K562 (cell line): ENCODE results near the gene FOLR2. TPM values are rescaled to one million over a fixed set of nuclear protein-coding genes. Genes with fewer than 3 reads are reported as not detected.

ENCODE experiments used
- ATAC-seq: fragments of 200-7000 bp; cut with Tn5 transposase; 3 replicates; pipeline ENCODE4 v1.9.1; 2020; ENCODE audit warnings: moderate library complexity
- BruUV-seq: library from RNA; stranded (reverse); fragments of 400-500 nt; replicated peaks from 2 replicates; lab custom pipeline; 2021; lab: Mats Ljungman, UMichigan
- CTCF ChIA-PET: fragments of 300-600 bp; formaldehyde crosslinking; extraction: SDS; loops from one replicate; lab custom pipeline; 2021; ENCODE audit warnings: low intra/inter-chr PET ratio; lab: Yijun Ruan, JAX
- POLR2A ChIA-PET: fragments of 300-600, 350-650 bp; sonication (Branson Sonifier 250); formaldehyde crosslinking; extraction: SDS; loops from one replicate; lab custom pipeline; 2021; ENCODE audit warnings: antibody characterized with exemption, inconsistent platforms; lab: Yijun Ruan, JAX
- DNase-seq, 4 experiments: peaks; one replicate each; pipeline versions ENCODE4 v3.0.0 to v3.0.0-alpha.2; 2011 to 2018; ENCODE audit warnings: low spot score in 3 of 4, mixed read lengths in 3 of 4; ENCODE audit errors: extremely low read depth in 1 of 4
- FAIRE-seq: peaks from 2 replicates; lab custom pipeline; 2011; peaks lifted over from hg19 to GRCh38; lab: Jason Lieb, UNC
- H2AFZ ChIP-seq: 2 replicates; pipeline ENCODE4 v1.6.0; 2011; ENCODE audit warnings: low read depth, low read length, control low read depth, inconsistent platforms
- H3K27ac ChIP-seq: fragments of 200-600 bp; 3 replicates; pipeline ENCODE4 v1.8.0; 2011; ENCODE audit warnings: low read depth, mild to moderate bottlenecking, control low read depth, inconsistent platforms, low read length, moderate library complexity, mixed read lengths; ENCODE audit errors: extremely low read depth
- H3K27me3 ChIP-seq, 2 experiments: fragments of 300-600 bp in 1 of 2; 2 replicates in 1 of 2; 3 replicates in 1 of 2; pipeline versions ENCODE4 v1.6.0 to v1.8.0; 2011; ENCODE audit warnings: inconsistent platforms in 2 of 2, low read length in 2 of 2, mild to moderate bottlenecking in 1 of 2, mixed read lengths in 1 of 2, moderate library complexity in 1 of 2; ENCODE audit not compliant: control insufficient read depth in 2 of 2, insufficient read depth in 2 of 2
- H3K36me3 ChIP-seq: fragments of 300-600 bp; 3 replicates; pipeline ENCODE4 v1.8.0; 2011; ENCODE audit warnings: mild to moderate bottlenecking, low read length, inconsistent platforms; ENCODE audit not compliant: control insufficient read depth, insufficient read depth
- H3K4me1 ChIP-seq, 2 experiments: fragments of 200-600 bp in 1 of 2; replicated peaks in 1 of 2; 2 replicates in 1 of 2; 3 replicates in 1 of 2; pipeline versions ENCODE4 v1.5.1 to v1.8.0; 2011; ENCODE audit warnings: inconsistent platforms in 2 of 2, low read length in 2 of 2, mild to moderate bottlenecking in 1 of 2, mixed read lengths in 1 of 2, moderate library complexity in 1 of 2; ENCODE audit not compliant: control insufficient read depth in 2 of 2, insufficient read depth in 2 of 2
- H3K4me2 ChIP-seq: 2 replicates; pipeline ENCODE4 v1.6.1; 2011; ENCODE audit warnings: low read length, control low read depth, inconsistent platforms, mixed read lengths; ENCODE audit not compliant: insufficient read depth
- H3K4me3 ChIP-seq: fragments of 200-600 bp; sonication (generic), shearing (Covaris generic); 2 replicates; pipeline ENCODE4 v1.5.1; 2016; ENCODE audit warnings: control low read depth, inconsistent platforms
- H3K79me2 ChIP-seq: fragments of 200-600 bp; 3 replicates; pipeline ENCODE4 v1.8.0; 2011; ENCODE audit warnings: low read length, inconsistent platforms; ENCODE audit not compliant: control insufficient read depth, insufficient read depth
- H3K9ac ChIP-seq, 2 experiments: 2 replicates each; pipeline versions ENCODE4 v1.6.0 to v1.6.1; 2011; ENCODE audit warnings: low read depth in 2 of 2, low read length in 2 of 2, control low read depth in 1 of 2, inconsistent platforms in 1 of 2, mild to moderate bottlenecking in 1 of 2, mixed read lengths in 1 of 2; ENCODE audit not compliant: insufficient read depth in 1 of 2
- H3K9me1 ChIP-seq: one replicate; pipeline ENCODE4 v1.6.0; 2011; ENCODE audit warnings: inconsistent platforms, mild to moderate bottlenecking, low read length, moderate library complexity; ENCODE audit not compliant: control insufficient read depth, insufficient read depth
- H3K9me3 ChIP-seq: replicated peaks from 2 replicates; pipeline ENCODE4 v1.5.1; 2011; ENCODE audit warnings: low read depth, low read length, inconsistent platforms; ENCODE audit not compliant: control insufficient read depth, insufficient read depth
- H4K20me1 ChIP-seq: replicated peaks from 2 replicates; pipeline ENCODE4 v1.6.1; 2011; ENCODE audit warnings: low read length, inconsistent platforms, mixed read lengths; ENCODE audit not compliant: control insufficient read depth, insufficient read depth
- ATF6 ChIP-seq: sonication (generic); formaldehyde crosslinking; IDR thresholded peaks from 2 replicates; pipeline ENCODE4 v1.4.0; 2020; ENCODE audit warnings: mild to moderate bottlenecking, missing genetic modification reagents
- BACH1 ChIP-seq: fragments of 200-800 bp; sonication (Bioruptor generic); IDR thresholded peaks from 2 replicates; pipeline ENCODE4 v1.6.1; 2016; ENCODE audit warnings: missing genetic modification characterization, missing compliant biosample characterization
- BRD9 ChIP-seq: fragments of 450-650 bp; IDR thresholded peaks from 2 replicates; pipeline ENCODE4 v1.6.1; 2018; ENCODE audit warnings: low read depth; ENCODE audit not compliant: partially characterized antibody
- MTA2 ChIP-seq: fragments of 450-650 bp; IDR thresholded peaks from 2 replicates; pipeline ENCODE4 v1.6.1; 2016; ENCODE audit warnings: low read depth
- MTF1 ChIP-seq: fragments of 250-450 bp; sonication (Bioruptor Pico); IDR thresholded peaks from 2 replicates; pipeline ENCODE4 v1.9.0; 2021; ENCODE audit warnings: moderate library complexity, mild to moderate bottlenecking, inconsistent platforms, borderline replicate concordance
- POLR2AphosphoS2 ChIP-seq: IDR thresholded peaks from 2 replicates; pipeline ENCODE4 v1.6.1; 2012; ENCODE audit warnings: low read length, improper control_type of control experiment
- RBM22 ChIP-seq: fragments of 200-400 bp; formaldehyde crosslinking; IDR thresholded peaks from 2 replicates; pipeline ENCODE4 v1.6.1; 2018; ENCODE audit warnings: low read length, low read depth; ENCODE audit not compliant: poor library complexity, severe bottlenecking
- TFE3 ChIP-seq: fragments of 450-650 bp; formaldehyde crosslinking; IDR thresholded peaks from 2 replicates; pipeline ENCODE4 v1.4.0; 2020; ENCODE audit warnings: mild to moderate bottlenecking, mixed read lengths
- USF1 ChIP-seq: sonication (generic); formaldehyde crosslinking; IDR thresholded peaks from 2 replicates; pipeline ENCODE4 v1.9.0; 2022; ENCODE audit warnings: mild to moderate bottlenecking, missing genetic modification reagents
- ZNF277 ChIP-seq: fragments of 250-450 bp; sonication (Bioruptor Pico); IDR thresholded peaks from 2 replicates; pipeline ENCODE4 v1.8.0; 2022; ENCODE audit warnings: inconsistent platforms, mild to moderate bottlenecking, moderate library complexity, borderline replicate concordance
- ZNF668 ChIP-seq: fragments of 250-450 bp; sonication (Bioruptor Pico); IDR thresholded peaks from 2 replicates; pipeline ENCODE4 v1.8.0; 2022; ENCODE audit warnings: mild to moderate bottlenecking, inconsistent platforms
- ZSCAN32 ChIP-seq: fragments of 450-650 bp; formaldehyde crosslinking; IDR thresholded peaks from 2 replicates; pipeline ENCODE4 v1.4.0; 2020; ENCODE audit warnings: mild to moderate bottlenecking, moderate library complexity
- WGBS: fragments of 100-300 bp; shearing (Covaris generic); methylation state at CpG from one replicate; pipeline ENCODE4 v1.1.6; 2016; ENCODE audit warnings: low coverage, mixed read lengths; ENCODE audit not compliant: insufficient coverage; ENCODE audit errors: missing lambda C conversion rate; 5-methylcytosine and 5-hydroxymethylcytosine counted together
- in situ Hi-C: fragments of 300-500 bp; cut with MboI; formaldehyde crosslinking; loops from 4 replicates; pipeline ENCODE4 v1.15.0; 2018; ENCODE audit warnings: inconsistent platforms, mixed read lengths
- intact Hi-C: fragments of 100-400 bp; cut with micrococcal nuclease; formaldehyde crosslinking; loops from 2 replicates; pipeline ENCODE4 v1.14.2; 2022
- polyA plus RNA-seq, 8 experiments: library from polyadenylated mRNA; depleted of rRNA in 4 of 8; stranded (reverse) in 5 of 8; unstranded in 3 of 8; fragments of >200 nt; fragmentation: Nextera tagmentation in 2 of 8; fragmentation: Illumina TruSeq in 1 of 8; extraction: Ambion mirVana in 2 of 8; extraction: Trizol in 1 of 8; gene quantifications; 2 replicates each; pipeline versions ENCODE4 v1.2.1 to v1.2.3, GENCODE V29; 2011 to 2014; ENCODE audit warnings: inconsistent platforms in 1 of 8, missing spikeins in 1 of 8
- total RNA-seq, 7 experiments: library from RNA; depleted of rRNA in 6 of 7; stranded (reverse); fragments of >200 nt in 6 of 7; fragmentation: Illumina TruSeq in 2 of 7; extraction: Trizol in 2 of 7; gene quantifications; 2 replicates each; pipeline versions ENCODE4 v1.2.1 to v1.2.3, GENCODE V29; 2011 to 2021; ENCODE audit warnings: low replicate concordance in 1 of 7

FOLR2 gene
- total and polyA plus RNA-seq, 9 of the 15 experiments (the other 6 are each of a cell fraction or from before 2014, with no cell fraction given), result 0.27 TPM; not detected in 8

- Histone ChIP-seq H3K9me1 (no peaks in the 10 kb centered on the region), H2AFZ (no peak overlapping the region), H3K36me3 (no peaks in the 10 kb centered on the region), H3K4me2 (no peak overlapping the region), H3K4me3 (no peak overlapping the region), H3K27me3 (no peaks in the 10 kb centered on the region), H3K9me3 (no peaks in the 10 kb centered on the region; the same call in 1 of the 2 replicates)
- intact Hi-C loops (no loop called here), in situ Hi-C loops (no loop called here)
- no peak for DNase-seq
- no TSS peak for BruUV-seq
- ATAC-seq, result no peak
- TF ChIP-seq MTA2 (no peak), BACH1 (tag) (no peak), RBM22 (no peak), BRD9 (no peak), POLR2AphosphoS2 (no peak), ZSCAN32 (CRISPR knock-in tag) (no peak), USF1 (CRISPR knock-in tag) (no peak), ATF6 (CRISPR knock-in tag) (no peak), ZNF277 (CRISPR knock-in tag) (no peak), MTF1 (no peak), ZNF668 (no peak), TFE3 (CRISPR knock-in tag) (no peak)
- TF ChIP-seq, all 486 proteins: peak for 0
- FAIRE-seq, result no peak
- H4K20me1 ChIP-seq, result no peaks in the 10 kb centered on the region
- 21% methylated on average over 3 of the region's 3 CpGs for WGBS
- no peaks in the 10 kb centered on the region; a peak in 1 of 5 replicates for H3K4me1 ChIP-seq
- H3K79me2 ChIP-seq, result no peaks in the 10 kb centered on the region
- POLR2A ChIA-PET, result interaction anchor here (0.6 to 1.2 kb wide), 6 partner anchors 8 to 635 kb away, joined by 3 to 4 read pairs (median 3); partner anchors contain the start of gene FOLR2
- H3K27ac ChIP-seq, result no peak overlapping the region
- no peak overlapping the region for H3K9ac ChIP-seq
- CTCF ChIA-PET, result no interaction called here
Measured at GRCh38 chr11:72208281-72208680, 8.3 kb upstream of the FOLR2 start.
